ENCODE data around the gene NDUFB3. TPM values are rescaled to one million over a fixed set of nuclear protein-coding genes. Genes with fewer than 3 reads are reported as not detected.

The NDUFB3 gene
- total and polyA plus RNA-seq, 10 of the 15 experiments (the other 5 are each of a cell fraction or from before 2014, with no cell fraction given), result 115 to 1,059 (median 187) TPM

- TF ChIP-seq PRDM15 (CRISPR knock-in tag; IDR thresholded peaks at IDR 0.05) (no peak), CBFB (IDR thresholded peaks at IDR 0.05; ENCODE audit: low read depth) (peak; percentile 87), REST (IDR thresholded peaks at IDR 0.05; ENCODE audit: low read depth, low read length) (no peak), RELB (IDR thresholded peaks at IDR 0.05; ENCODE audit: low read depth) (peak; percentile 100), GATAD2B (conservative IDR thresholded peaks at IDR 0.05; ENCODE audit: low read depth) (0 out of 2 replicates have a peak, but pooled peaks have one; percentile 33), RBBP5 (conservative IDR thresholded peaks at IDR 0.05) (0 out of 2 replicates have a peak, but pooled peaks have one; percentile 78), TAF1 (IDR thresholded peaks at IDR 0.05; ENCODE audit: borderline replicate concordance, low read depth, low read length) (peak; percentile 91), ASH2L (IDR thresholded peaks at IDR 0.05; ENCODE audit: borderline replicate concordance, low read depth) (peak; percentile 76; the same call in 1 of the 2 replicates), KAT2A (conservative IDR thresholded peaks at IDR 0.05; ENCODE audit: control insufficient read depth, low read depth, low read length) (no peak), PML (IDR thresholded peaks at IDR 0.05; ENCODE audit: low read length) (peak; percentile 22), RCOR1 (conservative IDR thresholded peaks at IDR 0.05; ENCODE audit: low read depth, low read length) (no peak), MEF2B (IDR thresholded peaks at IDR 0.05; ENCODE audit: partially characterized antibody, poor library complexity, severe bottlenecking) (peak; percentile 67), RAD51 (IDR thresholded peaks at IDR 0.05) (peak; percentile 50), IRF5 (IDR thresholded peaks at IDR 0.05; ENCODE audit: borderline replicate concordance) (no peak), CBX5 (IDR thresholded peaks at IDR 0.05; ENCODE audit: low read depth) (no peak), BCL11A (IDR thresholded peaks at IDR 0.05; ENCODE audit: low read depth, low read length) (no peak), SIN3A (IDR thresholded peaks at IDR 0.05; ENCODE audit: low read depth, low read length) (peak; percentile 92; the same call in 1 of the 2 replicates), LARP7 (IDR thresholded peaks at IDR 0.05) (peak; percentile 84), RELA (IDR thresholded peaks at IDR 0.05; ENCODE audit: borderline replicate concordance, partially characterized antibody) (peak; percentile 90), NR2C1 (IDR thresholded peaks at IDR 0.05) (peak; percentile 94)
These were observed at the start of gene NDUFB3, which contains the start of gene HYCC2 (continued) for GRCh38 chr2:201071479-201072200.
